Gastroesophageal sphincter (tissue), 3 donors: Measurements from ENCODE around the gene ANKS1A.

ENCODE experiments used
- POLR2A ChIP-seq, 2 donors: fragments of 450-650 bp; IDR thresholded peaks; one replicate each; pipeline ENCODE4 v1.6.1; 2017; ENCODE audit warnings: antibody characterized with exemption in 2 of 2, mild to moderate bottlenecking in 2 of 2, moderate library complexity in 1 of 2
- POLR2AphosphoS5 ChIP-seq: sonication (generic); formaldehyde crosslinking; IDR thresholded peaks from one replicate; pipeline ENCODE4 v1.6.1; 2017; ENCODE audit warnings: antibody characterized with exemption
- TF ChIP-seq, protein P1 (sequence below), 4 experiments: fragments of 200-600 bp in 2 of 4; fragments of 450-650 bp in 2 of 4; sonication (generic) in 1 of 4; IDR thresholded peaks; one replicate each; pipeline ENCODE4 v1.5.1; 2017 to 2019; ENCODE audit warnings: antibody characterized with exemption in 4 of 4, mild to moderate bottlenecking in 2 of 4, moderate library complexity in 2 of 4

GRCh38 chr6:34912715-34913464, 23.8 kb downstream of the ANKS1A start:
- no peak for TF ChIP-seq POLR2A (IDR thresholded peaks at IDR 0.05)
- TF ChIP-seq, protein P1, sequence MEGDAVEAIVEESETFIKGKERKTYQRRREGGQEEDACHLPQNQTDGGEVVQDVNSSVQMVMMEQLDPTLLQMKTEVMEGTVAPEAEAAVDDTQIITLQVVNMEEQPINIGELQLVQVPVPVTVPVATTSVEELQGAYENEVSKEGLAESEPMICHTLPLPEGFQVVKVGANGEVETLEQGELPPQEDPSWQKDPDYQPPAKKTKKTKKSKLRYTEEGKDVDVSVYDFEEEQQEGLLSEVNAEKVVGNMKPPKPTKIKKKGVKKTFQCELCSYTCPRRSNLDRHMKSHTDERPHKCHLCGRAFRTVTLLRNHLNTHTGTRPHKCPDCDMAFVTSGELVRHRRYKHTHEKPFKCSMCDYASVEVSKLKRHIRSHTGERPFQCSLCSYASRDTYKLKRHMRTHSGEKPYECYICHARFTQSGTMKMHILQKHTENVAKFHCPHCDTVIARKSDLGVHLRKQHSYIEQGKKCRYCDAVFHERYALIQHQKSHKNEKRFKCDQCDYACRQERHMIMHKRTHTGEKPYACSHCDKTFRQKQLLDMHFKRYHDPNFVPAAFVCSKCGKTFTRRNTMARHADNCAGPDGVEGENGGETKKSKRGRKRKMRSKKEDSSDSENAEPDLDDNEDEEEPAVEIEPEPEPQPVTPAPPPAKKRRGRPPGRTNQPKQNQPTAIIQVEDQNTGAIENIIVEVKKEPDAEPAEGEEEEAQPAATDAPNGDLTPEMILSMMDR (IDR thresholded peaks at IDR 0.05): no peak
- no peak for TF ChIP-seq POLR2AphosphoS5
